Progenitor cell of endocrine pancreas (in vitro differentiated cells): Measurements from ENCODE around the gene CCDC33. TPM values are rescaled to one million over a fixed set of nuclear protein-coding genes. Genes with fewer than 3 reads are reported as not detected.

ENCODE experiments used
- DNase-seq: peaks from one replicate; pipeline ENCODE4 v3.0.0; 2021; ENCODE audit warnings: low spot score; ENCODE audit not compliant: unreplicated experiment
- H3K27ac Mint-ChIP-seq: 2 replicates; pipeline ENCODE4 v1.8.0; 2021; ENCODE audit warnings: mild to moderate bottlenecking, moderate library complexity, mixed read lengths
- H3K27me3 Mint-ChIP-seq: 2 replicates; pipeline ENCODE4 v1.8.0; 2021; ENCODE audit warnings: mixed read lengths
- H3K36me3 Mint-ChIP-seq: 2 replicates; pipeline ENCODE4 v1.8.0; 2022; ENCODE audit warnings: mixed read lengths; ENCODE audit not compliant: insufficient read depth
- H3K4me1 Mint-ChIP-seq: 2 replicates; pipeline ENCODE4 v1.8.0; 2021; ENCODE audit warnings: low read depth, mixed read lengths
- H3K4me3 Mint-ChIP-seq: 2 replicates; pipeline ENCODE4 v1.8.0; 2021; ENCODE audit warnings: low read depth, mild to moderate bottlenecking, moderate library complexity, mixed read lengths
- H3K9me3 Mint-ChIP-seq: 2 replicates; pipeline ENCODE4 v1.8.0; 2021; ENCODE audit warnings: low read depth, mixed read lengths
- total RNA-seq: library from RNA; stranded (reverse); gene quantifications from 2 replicates; pipeline ENCODE4 v1.2.1, GENCODE V29; 2021
- TF ChIP-seq, protein P1 (sequence below): fragments of 200-600 bp; sonication (generic); IDR thresholded peaks from one replicate; pipeline ENCODE4 v1.5.0; 2021; ENCODE audit warnings: antibody characterized with exemption, mild to moderate bottlenecking; ENCODE audit not compliant: unreplicated experiment

CCDC33 gene
- total RNA-seq, 1 donor from 2014 or later, result 0.84 TPM

DNA sequence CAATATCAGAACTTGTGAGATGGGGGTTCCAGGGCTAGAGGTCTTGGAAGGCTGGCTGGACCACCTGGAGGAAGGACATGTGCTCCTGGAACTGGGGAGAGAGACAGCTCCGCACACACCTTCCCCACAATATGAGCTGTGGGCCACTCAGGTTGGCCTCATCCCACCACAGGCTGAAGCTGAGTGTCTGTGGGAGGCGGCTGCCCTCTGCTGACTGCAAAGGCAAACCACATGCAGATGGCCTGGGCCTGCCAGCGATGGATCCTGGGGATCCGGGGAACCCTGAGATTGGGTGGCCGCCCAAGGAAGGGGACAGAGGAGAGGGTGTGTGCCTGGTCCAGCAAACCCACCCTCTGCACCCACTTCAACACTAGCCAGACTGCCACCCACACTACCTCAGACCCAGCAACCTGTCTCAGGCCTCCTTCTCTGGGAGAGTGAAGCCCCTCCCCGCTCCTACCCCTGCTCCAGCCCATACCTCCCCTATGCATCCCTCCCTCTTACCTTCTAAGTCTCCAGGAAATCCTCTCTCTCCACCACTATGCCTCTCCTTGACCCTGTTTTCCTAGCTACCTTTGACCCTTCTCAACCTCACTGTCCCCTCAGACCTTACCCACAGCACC lies 86.5 kb downstream of the CCDC33 start:
- Mint-ChIP-seq H3K36me3 (no peaks in the 10 kb centered on the region), H3K27ac (no peak overlapping the region), H3K27me3 (peaks cover 17% of the 10 kb centered on the region), H3K4me1 (peaks cover 4% of the 10 kb centered on the region), H3K4me3 (no peak overlapping the region), H3K9me3 (no peaks in the 10 kb centered on the region)
- DNase-seq, result peak; percentile 65
- TF ChIP-seq, protein P1, sequence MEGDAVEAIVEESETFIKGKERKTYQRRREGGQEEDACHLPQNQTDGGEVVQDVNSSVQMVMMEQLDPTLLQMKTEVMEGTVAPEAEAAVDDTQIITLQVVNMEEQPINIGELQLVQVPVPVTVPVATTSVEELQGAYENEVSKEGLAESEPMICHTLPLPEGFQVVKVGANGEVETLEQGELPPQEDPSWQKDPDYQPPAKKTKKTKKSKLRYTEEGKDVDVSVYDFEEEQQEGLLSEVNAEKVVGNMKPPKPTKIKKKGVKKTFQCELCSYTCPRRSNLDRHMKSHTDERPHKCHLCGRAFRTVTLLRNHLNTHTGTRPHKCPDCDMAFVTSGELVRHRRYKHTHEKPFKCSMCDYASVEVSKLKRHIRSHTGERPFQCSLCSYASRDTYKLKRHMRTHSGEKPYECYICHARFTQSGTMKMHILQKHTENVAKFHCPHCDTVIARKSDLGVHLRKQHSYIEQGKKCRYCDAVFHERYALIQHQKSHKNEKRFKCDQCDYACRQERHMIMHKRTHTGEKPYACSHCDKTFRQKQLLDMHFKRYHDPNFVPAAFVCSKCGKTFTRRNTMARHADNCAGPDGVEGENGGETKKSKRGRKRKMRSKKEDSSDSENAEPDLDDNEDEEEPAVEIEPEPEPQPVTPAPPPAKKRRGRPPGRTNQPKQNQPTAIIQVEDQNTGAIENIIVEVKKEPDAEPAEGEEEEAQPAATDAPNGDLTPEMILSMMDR, result peak; percentile 92

DNA sequence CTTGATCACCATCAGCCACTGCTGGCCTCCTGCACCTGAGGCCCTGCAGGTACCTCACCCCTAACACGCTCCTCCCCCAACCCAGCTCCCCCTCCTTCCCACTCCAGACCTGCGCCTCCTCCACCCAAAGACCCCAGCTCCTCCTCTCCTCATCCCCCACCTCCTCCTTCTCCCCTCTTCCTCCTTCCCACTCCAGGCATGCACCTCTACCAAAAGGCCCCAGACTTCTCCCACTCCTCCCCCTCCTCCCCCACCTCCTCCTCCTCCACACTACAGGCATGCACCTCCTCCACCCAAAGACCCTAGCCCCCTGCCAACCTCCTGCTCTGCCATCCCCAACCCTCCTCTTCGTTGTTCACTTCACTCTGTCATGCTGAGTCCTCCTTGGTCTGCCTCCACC lies 88.6 kb downstream of the CCDC33 start:
- TF ChIP-seq, protein P1, result no peak
- Mint-ChIP-seq H3K9me3 (no peaks in the 10 kb centered on the region), H3K36me3 (no peaks in the 10 kb centered on the region), H3K27ac (no peak overlapping the region), H3K4me3 (no peak overlapping the region), H3K27me3 (peaks cover 30% of the 10 kb centered on the region), H3K4me1 (peaks cover 1% of the 10 kb centered on the region)
- no peak for DNase-seq

- DNase-seq, result no peak
- Mint-ChIP-seq H3K4me3 (no peak overlapping the region), H3K27ac (no peak overlapping the region), H3K27me3 (peaks cover 42% of the 10 kb centered on the region), H3K36me3 (no peaks in the 10 kb centered on the region), H3K9me3 (no peaks in the 10 kb centered on the region), H3K4me1 (no peaks in the 10 kb centered on the region)
- TF ChIP-seq, protein P1, result no peak
Observed at GRCh38 chr15:74326746-74327145, 90.6 kb downstream of the CCDC33 start.

- Mint-ChIP-seq H3K27me3 (peaks cover 46% of the 10 kb centered on the region), H3K36me3 (no peaks in the 10 kb centered on the region), H3K4me1 (no peaks in the 10 kb centered on the region), H3K27ac (no peak overlapping the region), H3K9me3 (no peaks in the 10 kb centered on the region), H3K4me3 (no peak overlapping the region)
- no peak for DNase-seq
- TF ChIP-seq, protein P1, result no peak
Observed at GRCh38 chr15:74327756-74328155, 91.6 kb downstream of the CCDC33 start.

GRCh38 chr15:74328331-74329056 lies 92.4 kb downstream of the CCDC33 start:
- H3K4me3 Mint-ChIP-seq, result no peak overlapping the region
- no peaks in the 10 kb centered on the region for H3K36me3 Mint-ChIP-seq
- no peak for DNase-seq
- H3K27ac Mint-ChIP-seq, result no peak overlapping the region
- no peaks in the 10 kb centered on the region for H3K9me3 Mint-ChIP-seq
- H3K27me3 Mint-ChIP-seq, result peaks cover 46% of the 10 kb centered on the region
- no peaks in the 10 kb centered on the region for H3K4me1 Mint-ChIP-seq
- TF ChIP-seq, protein P1, result no peak
